HG02678 (cell line): ENCODE measurements around the gene CACNA1D.

ENCODE experiments used
- ATAC-seq: cut with Tn5 transposase; IDR thresholded peaks from one replicate; pipeline ENCODE4 v1.9.1; 2021; ENCODE audit warnings: mild to moderate bottlenecking, moderate library complexity; ENCODE audit not compliant: unreplicated experiment

The CACNA1D gene

DNA sequence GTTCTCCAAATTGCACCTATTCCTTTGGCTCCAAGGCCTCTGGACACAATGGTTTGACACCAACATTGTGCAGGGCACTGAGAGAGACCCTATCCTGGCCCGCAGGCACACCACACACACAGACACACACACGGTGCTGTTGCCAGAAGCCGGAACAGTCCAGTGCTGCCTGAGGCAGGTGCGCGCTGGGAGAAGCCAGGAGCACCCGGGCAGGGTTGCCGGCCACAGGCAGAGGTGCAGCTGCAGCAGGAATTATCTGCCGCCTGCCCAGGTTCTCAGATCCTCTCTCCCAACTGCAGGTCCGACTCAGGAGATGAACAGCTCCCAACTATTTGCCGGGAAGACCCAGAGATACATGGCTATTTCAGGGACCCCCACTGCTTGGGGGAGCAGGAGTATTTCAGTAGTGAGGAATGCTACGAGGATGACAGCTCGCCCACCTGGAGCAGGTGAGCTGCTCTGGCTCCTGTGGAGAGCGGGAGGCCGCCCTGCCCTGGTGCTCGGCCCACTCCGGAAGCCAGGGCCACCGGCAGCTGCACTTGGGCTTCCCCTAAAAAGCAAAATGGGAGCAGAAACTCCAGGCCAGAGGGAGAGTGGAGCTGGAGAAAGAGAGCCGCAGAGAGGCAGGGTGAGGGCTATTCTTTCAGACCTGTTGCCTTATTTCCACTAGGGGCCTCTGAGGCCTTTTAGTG, 308.9 kb downstream of the CACNA1D start:
- ATAC-seq: no peak

DNA sequence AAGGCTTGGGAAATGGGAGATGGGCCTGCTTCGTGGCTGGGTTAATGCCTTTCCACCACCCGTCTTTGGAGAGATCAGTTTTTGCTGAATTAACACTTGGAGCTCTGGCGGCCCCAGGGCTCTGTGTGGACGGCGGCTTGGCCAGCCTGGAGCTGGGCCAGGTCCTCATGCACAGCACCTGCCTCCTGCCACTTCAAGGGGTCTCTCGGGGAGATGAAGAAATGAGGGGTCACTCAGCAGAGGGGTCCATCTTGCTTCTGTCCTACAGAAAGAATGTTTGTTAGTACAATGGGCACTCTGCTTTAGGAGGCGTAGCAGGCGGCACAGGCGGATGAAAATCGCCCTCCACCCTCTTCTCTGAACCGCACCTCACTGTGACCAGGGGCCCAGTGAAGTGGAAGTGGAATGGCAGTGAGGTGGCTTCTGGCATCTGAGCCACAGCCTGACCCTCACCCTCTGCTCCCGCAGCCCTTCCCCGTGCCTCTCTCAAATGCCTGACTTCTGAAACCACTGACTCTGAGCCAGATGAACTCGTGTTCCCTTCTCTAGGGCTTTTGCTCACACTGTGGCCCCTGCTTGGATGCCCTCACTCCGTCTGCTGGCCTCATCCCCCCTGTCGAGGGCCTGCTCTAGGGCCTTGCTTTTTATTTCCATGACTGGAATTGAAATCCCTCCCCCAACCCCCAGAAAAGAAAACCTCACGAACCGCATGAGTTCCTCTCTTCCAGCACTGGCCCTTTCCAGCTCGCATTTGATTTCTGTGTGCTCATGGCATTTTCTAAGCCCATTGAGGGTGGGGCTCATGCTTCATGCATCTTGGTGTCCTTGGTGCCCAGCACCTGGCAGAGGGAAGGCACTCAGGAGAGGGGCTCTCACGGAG, 309.6 kb downstream of the CACNA1D start:
- no peak for ATAC-seq

DNA sequence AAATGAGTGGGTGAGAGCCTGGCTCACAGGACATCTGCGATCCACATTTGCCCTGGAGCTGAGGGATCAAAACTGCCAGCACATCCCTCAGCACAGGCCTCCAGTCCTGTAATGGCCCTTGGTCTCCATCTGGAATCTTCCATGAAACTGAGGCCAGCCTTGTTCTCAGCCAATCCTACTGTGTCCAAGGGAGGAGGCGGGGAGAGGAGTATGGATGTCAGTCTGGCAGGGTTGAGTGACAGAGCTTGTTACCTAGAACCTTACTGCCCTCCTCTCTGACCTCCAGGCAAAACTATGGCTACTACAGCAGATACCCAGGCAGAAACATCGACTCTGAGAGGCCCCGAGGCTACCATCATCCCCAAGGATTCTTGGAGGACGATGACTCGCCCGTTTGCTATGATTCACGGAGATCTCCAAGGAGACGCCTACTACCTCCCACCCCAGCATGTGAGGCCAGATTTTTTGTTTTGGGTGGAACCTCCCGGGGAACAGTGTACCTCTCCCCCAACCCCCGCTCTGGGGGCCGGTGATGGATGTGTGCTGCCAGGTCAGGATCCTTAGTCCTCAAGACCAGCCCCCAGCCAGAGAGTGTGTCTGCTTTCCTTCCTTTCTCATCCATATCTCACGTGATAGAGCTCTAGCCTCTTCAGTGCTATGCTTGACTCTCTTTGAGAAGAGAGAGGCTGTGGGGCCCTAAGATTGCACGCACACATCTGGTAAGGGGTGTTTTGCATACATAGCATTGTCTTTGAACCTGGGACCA, 310.5 kb downstream of the CACNA1D start:
- ATAC-seq: peak; percentile 82

DNA sequence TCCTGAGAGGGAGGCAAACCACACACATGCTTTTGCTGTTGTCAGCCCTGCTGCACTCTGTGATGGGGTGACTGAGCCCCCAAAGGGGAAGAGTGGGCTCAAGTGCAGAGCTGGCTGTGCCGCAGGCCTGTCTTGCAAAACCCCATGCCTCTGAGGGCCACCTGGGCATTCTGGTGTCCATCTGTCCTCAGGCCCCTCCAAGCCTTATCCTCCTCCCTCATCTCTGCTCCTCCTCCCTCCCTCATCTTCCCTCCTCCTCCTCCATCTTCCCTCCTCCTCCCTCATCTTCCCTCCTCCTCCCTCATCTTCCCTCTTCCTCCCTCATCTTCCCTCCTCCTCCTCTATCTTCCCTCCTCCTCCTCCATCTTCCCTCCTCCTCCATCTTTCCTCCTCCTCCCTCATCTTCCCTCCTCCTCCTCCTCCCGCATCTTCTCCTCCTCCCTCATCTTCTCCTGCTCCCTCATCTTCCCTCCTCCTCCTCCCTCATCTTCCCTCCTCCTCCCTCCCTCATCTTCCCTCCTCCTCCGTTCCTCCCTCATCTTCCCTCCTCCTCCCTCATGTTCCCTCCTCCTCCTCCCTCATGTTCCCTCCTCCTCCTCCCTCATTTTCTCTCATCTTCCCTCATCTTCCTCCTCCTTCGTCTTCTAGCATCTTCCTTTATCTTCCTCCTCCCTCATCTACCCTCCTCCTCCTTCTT, 311.2 kb downstream of the CACNA1D start:
- ATAC-seq: no peak

DNA sequence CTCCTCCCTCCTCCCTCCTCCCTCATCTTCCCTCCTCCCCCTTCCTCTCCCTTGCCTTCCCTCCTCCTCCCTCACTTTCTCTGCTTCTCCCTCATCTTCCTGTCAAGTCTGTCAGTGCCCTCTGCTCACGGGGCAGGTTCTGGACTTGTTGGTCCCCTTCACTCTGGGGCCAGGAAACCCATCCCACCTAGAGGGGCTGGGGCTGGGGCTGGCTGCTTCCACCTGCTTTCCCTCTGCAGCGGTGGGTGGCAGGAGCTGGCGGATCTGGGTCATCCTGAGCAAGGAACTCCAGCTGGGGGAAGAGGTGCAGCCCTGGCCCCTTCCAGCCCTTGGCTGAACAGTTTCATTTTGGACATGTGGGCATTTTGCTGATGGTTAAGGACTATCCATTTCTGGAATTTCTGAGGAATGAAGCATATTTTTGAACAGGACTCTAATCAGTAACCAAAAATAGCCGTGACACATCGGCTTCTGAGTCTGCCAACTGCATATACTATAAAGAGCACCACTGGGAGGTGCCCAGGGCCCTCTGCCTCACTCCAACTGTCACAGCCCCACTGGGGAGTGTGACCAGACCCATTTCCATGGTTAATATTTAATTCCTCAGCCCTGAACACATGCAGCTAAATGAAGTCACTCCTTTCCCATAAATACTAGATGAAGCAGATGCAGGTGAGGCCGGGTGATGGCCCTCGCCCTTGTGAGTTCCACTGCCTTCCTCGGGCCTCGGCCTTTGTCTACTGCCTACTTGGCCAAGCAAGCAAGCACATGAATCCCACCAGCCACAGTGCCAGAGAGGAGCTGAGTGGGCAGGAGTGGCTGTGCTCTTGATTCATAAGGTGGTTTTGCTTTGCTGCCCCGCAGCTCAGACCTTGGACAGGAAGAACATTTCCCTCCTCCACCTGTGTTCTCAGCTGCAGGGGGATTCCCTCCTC, 312.0 kb downstream of the CACNA1D start:
- ATAC-seq: peak; percentile 54

DNA sequence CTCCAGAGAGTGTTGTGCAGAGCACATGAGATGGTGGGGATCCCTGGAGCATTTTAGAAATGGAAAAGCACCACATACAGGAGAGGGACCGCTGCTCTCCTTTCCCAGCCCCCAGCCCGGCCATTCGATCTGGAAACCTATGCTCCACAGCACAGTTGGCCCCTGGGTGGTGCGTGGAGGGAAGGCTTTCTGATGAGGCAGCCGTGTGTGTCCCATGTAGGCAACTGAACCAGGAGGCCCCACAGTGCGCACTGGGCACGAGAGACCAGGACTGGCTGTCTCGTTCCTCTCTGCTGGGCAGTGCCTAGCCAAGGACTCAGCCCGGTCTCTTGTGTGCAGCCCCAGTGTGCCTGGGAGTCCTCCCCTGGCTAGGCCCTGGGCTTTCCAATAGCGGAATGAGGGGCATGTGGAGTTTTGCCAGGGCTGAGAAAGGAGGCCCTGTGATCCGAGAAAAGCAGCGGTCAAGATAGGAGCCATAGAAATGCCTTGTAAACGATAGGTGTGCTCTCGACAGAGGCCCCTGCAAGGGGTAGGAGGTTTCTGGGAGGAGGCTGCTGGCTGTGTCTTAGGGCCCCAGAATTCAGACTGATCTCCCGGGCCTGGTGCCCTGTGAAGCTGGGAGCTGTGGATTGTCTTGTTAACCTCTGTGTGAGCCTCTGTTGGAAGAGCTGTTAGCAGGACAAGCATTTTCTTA, 312.9 kb downstream of the CACNA1D start:
- ATAC-seq: peak; percentile 3

DNA sequence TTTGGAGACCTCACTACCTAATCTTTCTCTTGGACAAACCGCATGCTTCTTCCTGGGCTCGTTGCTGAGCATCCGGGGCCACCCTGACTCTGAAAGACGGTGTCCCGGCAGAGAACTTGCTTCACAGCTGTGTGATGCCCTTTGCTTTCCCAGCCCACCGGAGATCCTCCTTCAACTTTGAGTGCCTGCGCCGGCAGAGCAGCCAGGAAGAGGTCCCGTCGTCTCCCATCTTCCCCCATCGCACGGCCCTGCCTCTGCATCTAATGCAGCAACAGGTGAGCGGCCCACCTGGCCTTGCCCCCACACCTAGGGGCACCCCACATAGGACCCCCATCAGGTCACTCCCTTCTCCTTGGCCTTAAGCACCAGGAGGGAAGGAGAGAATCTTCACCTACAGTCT, 314.1 kb downstream of the CACNA1D start:
- ATAC-seq: no peak

DNA sequence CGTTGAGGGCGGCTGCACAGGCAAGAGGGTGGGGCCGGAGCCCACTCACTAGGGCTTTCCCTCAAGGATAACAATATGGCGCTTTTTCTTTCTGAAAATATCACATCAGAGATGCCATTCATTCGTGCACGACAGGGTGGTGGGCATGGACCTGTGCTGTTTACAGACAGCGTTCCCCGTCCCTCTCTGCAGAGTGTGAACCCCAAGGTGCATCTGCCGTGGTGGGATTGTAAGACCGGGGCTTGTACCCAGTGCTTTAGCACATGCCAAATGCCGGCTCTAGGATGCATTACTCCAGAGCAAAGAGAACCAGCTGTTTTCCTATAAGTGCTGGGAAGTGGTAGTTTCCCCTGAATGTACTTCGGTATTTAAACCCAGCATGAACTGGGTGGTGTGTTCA, 314.9 kb downstream of the CACNA1D start:
- ATAC-seq: no peak

DNA sequence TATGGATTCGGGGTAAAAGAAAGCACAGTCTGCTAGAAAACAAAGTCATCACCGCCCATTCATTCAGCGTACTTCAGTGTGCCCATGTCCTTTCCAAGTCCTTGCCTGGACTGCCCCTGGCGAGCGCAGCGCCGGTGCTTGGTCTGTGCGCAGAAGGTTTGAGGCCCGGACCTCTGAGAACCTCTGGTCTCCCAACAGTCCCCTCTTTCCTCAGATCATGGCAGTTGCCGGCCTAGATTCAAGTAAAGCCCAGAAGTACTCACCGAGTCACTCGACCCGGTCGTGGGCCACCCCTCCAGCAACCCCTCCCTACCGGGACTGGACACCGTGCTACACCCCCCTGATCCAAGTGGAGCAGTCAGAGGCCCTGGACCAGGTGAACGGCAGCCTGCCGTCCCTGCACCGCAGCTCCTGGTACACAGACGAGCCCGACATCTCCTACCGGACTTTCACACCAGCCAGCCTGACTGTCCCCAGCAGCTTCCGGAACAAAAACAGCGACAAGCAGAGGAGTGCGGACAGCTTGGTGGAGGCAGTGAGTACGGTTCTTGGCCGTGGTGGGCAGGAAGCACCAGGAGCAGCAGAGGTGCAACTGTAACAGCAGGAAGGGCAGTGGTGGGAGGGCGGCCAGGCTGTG, 315.5 kb downstream of the CACNA1D start:
- no peak for ATAC-seq

DNA sequence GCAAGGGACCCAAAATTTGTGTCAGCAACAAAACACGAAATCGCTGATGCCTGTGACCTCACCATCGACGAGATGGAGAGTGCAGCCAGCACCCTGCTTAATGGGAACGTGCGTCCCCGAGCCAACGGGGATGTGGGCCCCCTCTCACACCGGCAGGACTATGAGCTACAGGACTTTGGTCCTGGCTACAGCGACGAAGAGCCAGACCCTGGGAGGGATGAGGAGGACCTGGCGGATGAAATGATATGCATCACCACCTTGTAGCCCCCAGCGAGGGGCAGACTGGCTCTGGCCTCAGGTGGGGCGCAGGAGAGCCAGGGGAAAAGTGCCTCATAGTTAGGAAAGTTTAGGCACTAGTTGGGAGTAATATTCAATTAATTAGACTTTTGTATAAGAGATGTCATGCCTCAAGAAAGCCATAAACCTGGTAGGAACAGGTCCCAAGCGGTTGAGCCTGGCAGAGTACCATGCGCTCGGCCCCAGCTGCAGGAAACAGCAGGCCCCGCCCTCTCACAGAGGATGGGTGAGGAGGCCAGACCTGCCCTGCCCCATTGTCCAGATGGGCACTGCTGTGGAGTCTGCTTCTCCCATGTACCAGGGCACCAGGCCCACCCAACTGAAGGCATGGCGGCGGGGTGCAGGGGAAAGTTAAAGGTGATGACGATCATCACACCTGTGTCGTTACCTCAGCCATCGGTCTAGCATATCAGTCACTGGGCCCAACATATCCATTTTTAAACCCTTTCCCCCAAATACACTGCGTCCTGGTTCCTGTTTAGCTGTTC, 316.9 kb downstream of the CACNA1D start:
- no peak for ATAC-seq

DNA sequence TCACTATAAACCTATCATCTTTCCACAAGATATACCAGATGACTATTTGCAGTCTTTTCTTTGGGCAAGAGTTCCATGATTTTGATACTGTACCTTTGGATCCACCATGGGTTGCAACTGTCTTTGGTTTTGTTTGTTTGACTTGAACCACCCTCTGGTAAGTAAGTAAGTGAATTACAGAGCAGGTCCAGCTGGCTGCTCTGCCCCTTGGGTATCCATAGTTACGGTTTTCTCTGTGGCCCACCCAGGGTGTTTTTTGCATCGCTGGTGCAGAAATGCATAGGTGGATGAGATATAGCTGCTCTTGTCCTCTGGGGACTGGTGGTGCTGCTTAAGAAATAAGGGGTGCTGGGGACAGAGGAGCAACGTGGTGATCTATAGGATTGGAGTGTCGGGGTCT, 318.0 kb downstream of the CACNA1D start:
- no peak for ATAC-seq

DNA sequence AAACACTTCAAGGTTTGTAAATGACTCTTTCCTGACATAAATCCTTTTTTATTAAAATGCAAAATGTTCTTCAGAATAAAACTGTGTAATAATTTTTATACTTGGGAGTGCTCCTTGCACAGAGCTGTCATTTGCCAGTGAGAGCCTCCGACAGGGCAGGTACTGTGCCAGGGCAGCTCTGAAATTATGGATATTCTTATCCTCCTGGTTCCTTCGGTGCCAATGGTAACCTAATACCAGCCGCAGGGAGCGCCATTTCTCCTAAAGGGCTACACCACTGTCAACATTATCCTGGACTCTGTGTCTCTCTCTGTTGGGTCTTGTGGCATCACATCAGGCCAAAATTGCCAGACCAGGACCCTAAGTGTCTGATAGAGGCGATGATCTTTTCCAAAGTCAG, 318.8 kb downstream of the CACNA1D start:
- no peak for ATAC-seq

DNA sequence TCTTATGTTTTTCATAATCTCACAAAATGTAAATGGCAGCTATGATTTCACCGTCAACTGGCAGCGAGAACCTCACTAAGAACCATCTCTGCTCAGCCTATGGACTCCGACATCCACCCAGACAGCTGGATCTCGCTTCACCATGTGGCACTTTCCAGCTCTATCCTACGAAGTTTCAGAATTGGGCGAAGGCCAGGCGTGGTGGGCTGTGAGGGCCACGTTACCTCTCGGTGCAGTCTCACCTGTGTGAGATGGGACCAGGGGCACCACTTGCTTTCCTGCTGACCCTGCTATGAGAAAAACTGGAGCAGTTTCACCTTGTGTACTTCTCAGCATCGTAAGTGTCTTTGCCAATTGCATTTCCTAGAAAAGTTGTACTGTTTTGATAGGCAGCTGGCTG, 319.5 kb downstream of the CACNA1D start:
- ATAC-seq: no peak

DNA sequence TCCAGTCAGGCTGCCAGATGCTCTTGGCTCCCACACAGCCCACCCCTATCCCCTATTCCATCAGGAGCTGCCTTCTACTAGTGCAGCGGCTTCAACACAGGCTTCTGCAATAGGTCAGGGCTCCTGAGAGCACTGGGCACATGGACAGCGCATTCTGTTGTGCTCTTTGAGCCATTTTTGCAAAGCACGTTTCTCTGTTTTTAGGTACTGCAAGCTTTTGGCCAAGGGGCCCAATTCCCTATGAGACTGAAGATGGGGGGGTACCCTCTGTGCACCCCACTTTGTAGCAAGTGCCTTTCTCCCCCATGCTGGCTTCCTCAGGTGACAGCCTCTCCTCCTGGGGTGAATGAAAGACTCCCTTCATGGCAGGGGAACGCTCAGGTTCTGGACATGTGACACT, 320.7 kb downstream of the CACNA1D start:
- ATAC-seq: no peak

DNA sequence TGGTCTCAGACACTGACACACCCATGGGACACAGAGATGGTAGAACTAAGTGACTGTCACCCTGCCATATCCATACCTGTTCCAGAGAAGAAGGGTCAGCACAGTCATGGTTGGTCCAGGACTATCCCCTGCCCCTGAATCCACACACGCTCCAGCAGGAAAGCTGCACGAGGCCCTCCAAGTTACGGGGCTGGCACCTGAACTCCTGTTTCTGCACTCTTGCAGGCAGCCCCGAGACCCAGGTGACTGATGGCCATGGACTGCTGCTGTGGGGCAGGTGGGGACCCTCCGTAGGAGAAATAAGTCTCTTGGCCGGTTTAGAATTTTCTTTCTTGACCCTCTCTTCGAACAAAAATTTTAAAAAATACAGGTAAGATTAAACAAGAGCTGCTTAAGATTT, 321.2 kb downstream of the CACNA1D start:
- no peak for ATAC-seq

DNA sequence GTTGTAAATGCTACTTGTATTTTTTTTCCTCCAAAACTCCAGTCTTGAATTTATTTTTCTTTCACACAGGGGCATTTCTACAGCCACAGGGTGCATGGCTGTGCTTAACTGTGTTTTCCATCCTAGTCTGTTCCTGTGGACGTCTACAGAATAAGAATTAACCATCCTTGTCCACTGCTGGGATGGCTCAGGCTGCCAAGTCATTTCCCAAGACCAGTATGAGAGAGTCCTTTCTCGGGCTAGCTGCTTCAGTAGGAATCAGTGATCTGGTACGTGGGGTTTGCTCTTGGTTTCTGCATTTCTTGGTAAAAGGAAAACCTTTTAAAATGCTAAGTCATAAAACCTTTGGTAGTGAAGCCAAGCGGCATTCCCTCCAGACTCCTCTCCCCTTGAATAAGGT, 322.0 kb downstream of the CACNA1D start:
- ATAC-seq: no peak

DNA sequence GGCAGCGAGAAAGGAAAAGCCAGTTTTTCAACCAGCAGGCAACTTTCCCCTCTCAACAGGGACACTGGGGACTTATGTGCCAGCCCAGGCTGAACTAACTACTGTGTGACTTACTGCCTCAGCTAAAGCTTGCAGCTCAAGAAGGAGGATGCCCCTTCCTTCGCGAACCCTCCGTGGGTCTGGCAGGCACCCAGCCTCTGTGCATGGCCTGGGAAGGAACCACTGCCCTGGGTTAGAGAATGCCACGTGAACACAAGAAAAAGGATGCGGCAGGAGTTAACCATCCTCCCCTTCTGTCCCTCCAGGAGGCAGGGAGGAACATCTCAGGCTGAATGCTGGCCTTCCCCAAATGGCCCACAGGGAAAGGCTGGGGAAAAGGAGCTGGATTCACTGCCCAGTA, 322.8 kb downstream of the CACNA1D start:
- ATAC-seq: no peak

DNA sequence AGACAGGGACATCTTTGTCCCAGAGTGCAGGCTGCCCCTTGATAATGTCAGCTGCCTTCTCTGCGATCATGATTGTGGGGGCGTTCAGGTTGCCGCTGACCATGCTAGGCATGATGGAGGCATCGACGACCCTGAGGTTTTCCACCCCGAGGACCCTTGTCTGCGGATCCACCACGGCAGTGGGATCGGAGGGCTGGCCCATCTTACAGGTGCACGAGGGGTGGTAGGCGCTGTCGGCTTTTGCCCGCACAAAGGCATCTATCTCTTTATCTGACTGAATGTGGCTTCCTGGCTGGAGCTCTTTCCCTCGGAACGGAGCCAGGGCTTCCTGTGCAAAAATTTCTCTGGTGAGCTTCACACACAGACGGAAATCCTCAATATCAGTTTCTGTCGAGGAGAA, 323.4 kb downstream of the CACNA1D start:
- no peak for ATAC-seq
